ENCODE results near the gene MATCAP1. TPM values are rescaled to one million over a fixed set of nuclear protein-coding genes. Genes with fewer than 3 reads are reported as not detected.

MATCAP1 gene
- total RNA-seq, 4 donors from 2014 or later = 10.1 to 36.9 (median 12.5) TPM

DNA sequence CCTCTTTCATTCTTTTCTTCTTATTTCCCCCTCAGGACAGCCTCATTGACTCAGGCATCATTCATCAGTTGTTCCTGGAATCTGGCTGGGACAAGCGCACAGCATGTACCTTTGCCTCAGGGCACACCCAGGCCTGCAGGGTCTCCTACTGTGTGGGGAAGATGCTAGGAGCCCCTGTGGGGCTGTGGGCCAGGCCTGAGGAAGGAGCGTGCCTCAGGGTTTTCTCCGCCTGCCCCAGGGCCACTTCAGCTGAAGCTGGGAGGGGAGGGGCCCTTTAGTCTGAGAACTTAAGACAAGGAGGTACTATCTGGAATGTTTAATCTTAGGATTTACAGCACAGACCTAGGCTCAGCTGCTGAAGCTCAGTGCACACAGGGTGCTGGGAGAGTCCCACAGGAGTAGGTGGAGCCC, 23.1 kb upstream of the MATCAP1 start:
- TF ChIP-seq, protein P1, sequence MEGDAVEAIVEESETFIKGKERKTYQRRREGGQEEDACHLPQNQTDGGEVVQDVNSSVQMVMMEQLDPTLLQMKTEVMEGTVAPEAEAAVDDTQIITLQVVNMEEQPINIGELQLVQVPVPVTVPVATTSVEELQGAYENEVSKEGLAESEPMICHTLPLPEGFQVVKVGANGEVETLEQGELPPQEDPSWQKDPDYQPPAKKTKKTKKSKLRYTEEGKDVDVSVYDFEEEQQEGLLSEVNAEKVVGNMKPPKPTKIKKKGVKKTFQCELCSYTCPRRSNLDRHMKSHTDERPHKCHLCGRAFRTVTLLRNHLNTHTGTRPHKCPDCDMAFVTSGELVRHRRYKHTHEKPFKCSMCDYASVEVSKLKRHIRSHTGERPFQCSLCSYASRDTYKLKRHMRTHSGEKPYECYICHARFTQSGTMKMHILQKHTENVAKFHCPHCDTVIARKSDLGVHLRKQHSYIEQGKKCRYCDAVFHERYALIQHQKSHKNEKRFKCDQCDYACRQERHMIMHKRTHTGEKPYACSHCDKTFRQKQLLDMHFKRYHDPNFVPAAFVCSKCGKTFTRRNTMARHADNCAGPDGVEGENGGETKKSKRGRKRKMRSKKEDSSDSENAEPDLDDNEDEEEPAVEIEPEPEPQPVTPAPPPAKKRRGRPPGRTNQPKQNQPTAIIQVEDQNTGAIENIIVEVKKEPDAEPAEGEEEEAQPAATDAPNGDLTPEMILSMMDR (IDR thresholded peaks at IDR 0.05; ENCODE audit: low read depth) = no peak

DNA sequence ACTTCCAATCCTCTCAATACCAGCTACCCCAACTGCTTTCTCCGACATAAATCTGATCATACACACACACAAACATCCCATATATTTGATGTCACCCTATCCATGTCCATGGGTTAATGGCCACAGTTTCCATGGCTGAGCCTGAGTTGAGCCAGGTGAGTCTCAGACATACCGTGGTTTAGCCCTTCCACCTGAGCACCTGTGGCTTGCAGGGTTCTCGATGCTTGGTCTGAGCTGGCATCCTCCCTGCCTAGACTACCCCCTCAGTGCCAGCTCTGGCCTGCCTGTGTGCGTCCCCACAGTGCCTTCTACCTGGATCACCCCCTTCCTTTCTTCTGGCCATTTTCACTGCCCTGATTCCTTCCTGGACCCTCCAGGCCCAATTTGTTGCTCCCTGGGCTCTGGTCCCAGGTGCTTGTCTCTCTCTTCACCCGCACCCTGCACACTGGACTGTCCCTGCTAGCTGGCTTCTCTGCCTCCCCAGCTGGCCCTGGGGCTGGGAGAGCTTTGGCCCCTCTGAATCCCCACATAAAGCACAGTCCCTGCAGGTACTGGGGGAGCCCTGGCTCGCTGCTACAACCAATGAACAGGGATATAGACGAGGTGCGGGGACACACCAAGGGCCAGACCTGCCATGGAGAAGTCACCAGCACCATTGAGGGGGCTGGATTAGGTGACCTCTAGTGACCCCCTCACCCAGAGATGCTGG, 22.5 kb upstream of the MATCAP1 start:
- TF ChIP-seq, protein P1 (IDR thresholded peaks at IDR 0.05; ENCODE audit: low read depth) = no peak

DNA sequence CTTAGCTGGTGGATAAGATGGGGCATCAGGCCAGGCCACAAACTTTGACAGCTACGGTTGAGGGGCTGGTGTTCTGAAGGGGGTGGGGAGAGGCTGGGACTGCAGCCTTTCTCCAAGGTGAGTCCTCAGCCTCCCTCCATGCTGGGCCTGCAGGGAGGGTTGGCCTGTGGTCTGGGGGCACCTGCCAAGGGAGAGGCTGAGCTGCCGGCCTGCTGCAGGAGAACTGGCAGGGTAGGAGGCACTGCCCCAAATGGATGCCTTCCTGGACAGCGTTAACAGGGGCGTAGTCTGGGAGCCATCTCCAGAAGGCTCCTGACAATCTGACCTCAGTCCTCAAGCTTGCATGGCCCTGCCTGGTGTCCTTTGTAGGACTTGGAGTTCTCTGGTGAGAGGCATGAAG, 20.3 kb upstream of the MATCAP1 start:
- TF ChIP-seq, protein P1 (IDR thresholded peaks at IDR 0.05; ENCODE audit: low read depth) = no peak

DNA sequence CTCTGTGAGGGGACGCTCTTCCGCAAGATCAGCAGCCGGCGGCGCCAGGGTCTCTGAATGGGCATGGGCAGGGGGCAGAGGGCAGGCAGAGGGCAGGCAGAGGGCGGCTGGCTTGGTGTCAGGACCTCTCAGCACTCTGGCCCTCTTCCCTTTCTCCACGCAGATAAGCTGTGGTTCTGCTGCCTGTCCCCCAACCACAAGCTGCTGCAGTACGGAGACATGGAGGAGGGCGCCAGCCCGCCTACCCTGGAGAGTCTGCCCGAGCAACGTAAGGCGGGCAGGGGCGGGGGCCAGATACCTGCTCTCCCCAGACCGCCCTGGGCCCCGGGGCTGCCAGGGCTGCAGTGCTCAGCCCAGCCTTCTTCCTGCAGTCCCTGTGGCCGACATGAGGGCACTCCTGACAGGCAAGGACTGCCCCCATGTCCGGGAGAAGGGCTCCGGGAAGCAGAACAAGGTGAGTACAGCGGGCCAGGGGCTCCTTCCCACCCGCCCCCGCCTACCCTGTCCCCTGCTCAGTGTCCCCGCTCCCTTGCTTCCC, 19.3 kb upstream of the MATCAP1 start:
- TF ChIP-seq, protein P1 (IDR thresholded peaks at IDR 0.05; ENCODE audit: low read depth) = no peak

DNA sequence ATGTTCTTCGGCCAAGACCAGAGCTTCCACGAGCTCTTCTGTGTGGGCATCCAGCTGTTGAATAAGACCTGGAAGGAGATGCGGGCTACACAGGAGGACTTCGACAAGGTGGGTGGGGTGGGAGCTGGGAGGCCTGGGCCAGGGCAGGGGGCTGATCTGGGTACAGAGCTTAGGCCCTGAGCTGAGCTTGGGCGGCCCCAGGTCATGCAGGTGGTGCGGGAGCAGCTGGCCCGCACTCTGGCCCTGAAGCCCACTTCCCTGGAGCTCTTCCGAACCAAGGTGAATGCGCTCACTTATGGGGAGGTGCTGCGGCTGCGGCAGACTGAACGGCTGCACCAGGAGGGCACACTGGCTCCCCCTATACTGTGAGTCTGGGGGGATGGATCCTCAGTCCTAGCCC, 18.7 kb upstream of the MATCAP1 start:
- TF ChIP-seq, protein P1 (IDR thresholded peaks at IDR 0.05; ENCODE audit: low read depth) = no peak

DNA sequence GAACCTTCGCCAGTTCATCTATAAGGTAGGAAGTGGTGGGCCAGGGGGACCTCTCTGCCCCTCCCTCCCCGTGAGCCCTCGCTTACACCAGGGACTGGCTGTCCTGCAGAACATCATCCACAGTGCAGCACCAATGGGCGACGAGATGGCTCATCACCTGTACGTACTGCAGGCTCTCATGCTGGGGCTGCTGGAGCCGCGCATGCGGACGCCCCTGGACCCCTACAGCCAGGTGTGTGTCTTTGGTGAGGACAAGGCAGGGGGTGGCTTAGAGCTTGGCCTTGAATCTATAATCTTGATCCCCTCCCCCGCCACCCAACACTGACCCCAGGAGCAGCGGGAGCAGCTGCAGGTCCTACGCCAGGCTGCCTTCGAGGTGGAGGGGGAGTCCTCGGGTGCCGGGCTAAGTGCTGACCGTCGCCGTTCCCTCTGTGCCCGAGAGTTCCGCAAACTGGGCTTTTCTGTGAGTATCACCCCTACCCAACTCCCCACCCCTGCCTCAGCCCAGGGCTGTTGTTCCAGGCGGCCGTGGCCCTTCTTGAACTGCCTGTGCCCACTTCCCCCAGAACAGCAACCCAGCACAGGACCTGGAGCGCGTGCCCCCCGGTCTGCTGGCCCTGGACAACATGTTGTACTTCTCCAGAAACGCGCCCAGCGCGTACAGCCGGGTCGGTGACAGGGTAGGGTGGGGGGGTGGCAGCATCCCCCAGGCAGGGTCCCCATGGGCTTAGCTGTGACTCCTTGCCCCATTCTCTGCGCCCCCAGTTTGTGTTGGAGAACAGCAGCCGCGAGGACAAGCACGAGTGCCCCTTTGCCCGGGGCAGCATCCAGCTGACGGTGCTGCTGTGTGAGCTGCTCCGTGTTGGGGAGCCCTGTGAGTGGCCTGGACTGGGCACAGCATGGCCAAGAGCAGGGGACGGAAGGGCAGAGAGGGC, 17.9 kb upstream of the MATCAP1 start:
- TF ChIP-seq, protein P1 (IDR thresholded peaks at IDR 0.05; ENCODE audit: low read depth) = no peak

DNA sequence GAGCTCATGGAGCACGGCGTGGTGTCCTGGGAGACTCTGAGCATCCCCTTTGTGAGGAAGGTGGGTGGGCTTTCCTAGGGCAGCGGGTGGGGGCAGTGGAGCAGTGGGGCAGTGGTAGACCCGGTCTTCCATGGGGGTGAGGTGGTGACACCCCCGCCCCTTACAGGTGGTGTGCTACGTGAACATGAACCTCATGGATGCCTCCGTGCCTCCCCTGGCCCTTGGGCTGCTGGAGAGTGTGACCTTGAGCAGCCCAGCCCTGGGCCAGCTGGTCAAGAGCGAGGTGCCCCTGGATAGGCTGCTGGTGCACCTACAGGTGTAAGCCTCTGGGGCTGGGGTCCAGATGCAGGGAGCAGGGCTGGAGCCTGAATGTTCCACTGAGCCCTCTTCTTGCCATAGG, 16.7 kb upstream of the MATCAP1 start:
- TF ChIP-seq, protein P1 (IDR thresholded peaks at IDR 0.05; ENCODE audit: low read depth) = no peak

Measured in subcutaneous adipose tissue (tissue), 4 donors.